DND-41 (cell line): Measurements from ENCODE around the gene SLC35E3.

Source experiments
- CTCF ChIP-seq: IDR thresholded peaks from 2 replicates; pipeline ENCODE4 v1.5.1; 2012; ENCODE audit warnings: borderline replicate concordance, low read length, moderate library complexity, mild to moderate bottlenecking; ENCODE audit not compliant: poor library complexity, severe bottlenecking; ENCODE audit errors: extremely low read depth
- EZH2 ChIP-seq: IDR thresholded peaks from 3 replicates; pipeline ENCODE4 v1.6.1; 2012; ENCODE audit warnings: borderline replicate concordance, low read depth, mild to moderate bottlenecking, moderate library complexity, low read length, inconsistent platforms; ENCODE audit not compliant: severe bottlenecking

GRCh38 chr12:68745904-68746571, at the start of gene SLC35E3:
- TF ChIP-seq EZH2 (no peak), CTCF (no peak)
